HG03342 (cell line): ENCODE results near the gene MSTN.
A peak's percentile ranks its signal among the peaks of the same experiment; 100 is the strongest.

Experiments
- ATAC-seq: cut with Tn5 transposase; IDR thresholded peaks from one replicate; pipeline ENCODE4 v1.9.1; 2021; ENCODE audit warnings: mild to moderate bottlenecking, moderate library complexity; ENCODE audit not compliant: unreplicated experiment

Gene MSTN

GRCh38 chr2:190062601-190063000, at the start of gene MSTN:
Gene MSTN, minus strand, starts transcription at chr2:190062729. Its CDS starts 133 bp downstream, at chr2:190062596.
- ATAC-seq: no peak

DNA sequence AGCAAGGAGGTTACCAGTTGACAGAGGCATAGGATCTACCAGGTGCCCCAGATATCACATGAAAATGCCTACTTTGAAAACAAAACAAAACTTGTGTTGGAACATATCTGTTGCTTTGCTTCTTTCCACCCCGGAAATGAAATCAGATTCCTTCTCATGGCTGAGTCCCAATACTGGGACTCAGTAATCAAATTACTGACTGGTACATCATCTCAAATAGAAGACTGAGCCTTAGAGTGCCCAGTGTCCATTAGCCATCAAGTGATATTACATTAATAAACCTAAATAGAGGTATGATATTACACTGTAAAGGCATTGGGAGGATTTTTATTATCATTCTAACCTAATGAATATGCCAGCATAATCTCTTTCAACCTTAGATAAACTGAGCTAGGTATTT, 48.6 kb upstream of the MSTN start:
- no peak for ATAC-seq

DNA sequence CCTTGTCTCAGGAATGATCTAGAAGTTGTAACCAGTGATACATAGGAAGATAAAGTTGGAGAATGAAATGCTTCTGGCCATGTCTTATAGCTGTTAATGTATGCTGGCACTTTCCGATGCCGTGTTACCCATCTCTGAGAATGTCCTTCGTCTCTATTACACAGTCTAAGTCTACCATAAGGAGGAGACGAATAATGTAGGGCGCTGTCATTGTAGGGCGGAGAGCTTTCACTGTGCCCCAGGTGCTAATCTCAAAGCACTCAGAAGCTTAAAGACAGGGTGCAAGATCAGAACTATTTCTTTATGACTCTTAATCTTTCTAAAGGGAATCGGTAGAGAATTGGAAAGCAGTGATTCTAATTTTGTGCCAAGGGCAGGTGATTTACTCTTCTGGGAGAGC, 48.2 kb upstream of the MSTN start:
- no peak for ATAC-seq

DNA sequence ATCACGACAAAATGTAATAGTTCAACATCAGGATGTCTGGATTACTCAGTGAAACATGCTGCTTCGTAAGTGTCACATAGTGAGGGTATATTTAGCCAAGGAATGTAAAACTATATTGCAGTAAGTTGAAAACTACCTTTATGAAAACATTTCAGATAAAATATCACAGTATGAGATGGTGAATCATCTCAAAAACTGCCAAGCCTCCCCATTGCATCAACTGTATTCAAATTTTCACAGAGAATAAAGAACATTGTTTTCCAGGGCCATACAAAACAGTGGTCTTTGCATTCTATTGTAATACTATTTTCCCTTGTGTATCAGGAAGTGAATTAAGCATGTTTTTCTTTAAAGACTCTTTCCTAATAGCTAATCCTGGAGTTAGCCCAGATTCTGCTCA, 47.6 kb upstream of the MSTN start:
- no peak for ATAC-seq

GRCh38 chr2:190107409-190107808, 44.9 kb upstream of the MSTN start:
- ATAC-seq: no peak

GRCh38 chr2:190106783-190107182, 44.3 kb upstream of the MSTN start:
- ATAC-seq: no peak

DNA sequence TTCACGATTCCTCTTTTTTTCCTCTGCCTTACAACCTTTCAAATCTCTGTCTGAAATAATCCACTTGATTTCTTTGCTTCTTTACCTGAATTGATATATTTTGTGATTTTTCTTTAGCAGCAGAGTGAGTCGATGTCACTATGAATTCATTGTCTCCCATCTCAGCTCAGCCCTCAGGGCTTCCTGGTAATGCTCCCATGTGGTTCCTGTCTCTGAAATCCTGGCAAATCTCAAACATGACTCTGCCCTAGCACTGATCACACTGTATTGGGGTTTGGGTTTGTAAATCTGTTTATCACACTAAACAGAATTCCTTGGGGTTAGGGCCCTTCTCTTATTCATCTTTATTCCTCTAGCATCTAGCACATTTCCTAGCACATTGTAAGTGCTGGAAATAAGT, 43.0 kb upstream of the MSTN start:
- ATAC-seq: no peak

GRCh38 chr2:190103144-190103543, 40.6 kb upstream of the MSTN start:
- ATAC-seq: no peak

GRCh38 chr2:190099890-190100697, 37.6 kb upstream of the MSTN start:
- no peak for ATAC-seq

- no peak for ATAC-seq
Measured at GRCh38 chr2:190098851-190099250, 36.3 kb upstream of the MSTN start.

DNA sequence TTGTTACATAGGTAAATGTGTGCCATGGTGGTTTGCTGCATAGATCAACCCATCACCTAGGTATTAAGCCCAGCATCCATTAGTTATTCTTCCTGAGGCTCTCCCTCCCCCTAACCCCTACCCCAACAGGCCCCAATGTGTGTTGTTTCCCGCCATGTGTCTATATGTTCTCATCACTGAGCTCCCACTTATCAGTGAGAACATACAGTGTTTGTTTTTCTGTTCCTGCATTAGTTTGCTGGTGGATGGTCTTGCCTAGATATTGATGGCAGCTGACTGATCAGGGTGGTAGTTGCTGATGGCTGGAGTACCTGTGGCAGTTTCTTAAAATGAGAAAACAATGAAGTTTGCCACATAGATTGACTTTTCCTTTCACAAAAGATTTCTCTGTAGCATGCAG, 34.6 kb upstream of the MSTN start:
- ATAC-seq: no peak

DNA sequence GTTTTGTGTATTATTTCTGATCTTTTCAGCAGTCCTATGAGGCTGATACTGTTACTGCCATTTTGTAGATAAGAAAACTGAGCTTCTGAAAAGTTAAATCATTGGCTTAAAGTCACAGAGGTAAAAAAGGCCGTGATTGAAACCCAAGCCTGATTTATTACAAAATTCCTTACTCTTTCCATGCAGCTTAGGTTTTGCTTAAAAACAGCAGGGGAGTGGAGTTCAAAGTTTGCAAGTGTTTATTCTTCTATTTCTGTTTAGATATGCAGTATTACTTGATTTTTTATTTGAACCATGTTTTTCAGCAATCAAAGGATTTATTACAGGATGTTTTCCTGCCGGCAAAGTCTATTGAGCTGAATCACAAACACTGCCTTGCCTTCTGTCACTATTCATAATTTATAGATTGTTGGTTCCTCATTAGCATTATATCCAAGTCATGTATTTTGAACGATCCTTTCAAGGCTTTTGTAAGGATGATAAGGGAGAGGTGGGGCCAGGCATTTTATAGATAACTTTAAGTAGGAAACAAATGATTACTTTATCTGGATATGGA, 31.9 kb upstream of the MSTN start:
- no peak for ATAC-seq

GRCh38 chr2:190093793-190094192, 31.3 kb upstream of the MSTN start:
- ATAC-seq: no peak

- ATAC-seq: no peak
Measured at GRCh38 chr2:190090148-190090547, 27.6 kb upstream of the MSTN start.

GRCh38 chr2:190088917-190089316, 26.4 kb upstream of the MSTN start:
- ATAC-seq: peak; percentile 66

GRCh38 chr2:190084704-190085103, 22.2 kb upstream of the MSTN start:
- no peak for ATAC-seq

DNA sequence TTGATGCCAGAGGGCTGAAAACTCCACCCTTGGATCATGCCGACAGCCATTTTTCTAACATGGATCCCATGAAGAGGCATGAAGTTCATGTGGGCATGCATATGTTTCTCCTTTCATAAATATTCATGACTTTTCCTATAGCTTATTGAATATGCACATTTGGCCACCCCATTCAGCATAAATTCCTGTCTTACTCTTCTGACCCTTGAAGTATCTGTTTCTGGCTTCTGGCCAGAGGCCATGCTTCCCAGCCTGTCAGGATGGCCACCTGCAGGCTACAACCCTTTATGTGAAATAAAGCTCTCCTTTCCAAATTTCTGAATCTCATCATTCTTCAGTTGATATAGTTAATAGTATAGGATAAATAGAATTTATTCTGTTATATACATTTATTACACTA, 19.6 kb upstream of the MSTN start:
- no peak for ATAC-seq

DNA sequence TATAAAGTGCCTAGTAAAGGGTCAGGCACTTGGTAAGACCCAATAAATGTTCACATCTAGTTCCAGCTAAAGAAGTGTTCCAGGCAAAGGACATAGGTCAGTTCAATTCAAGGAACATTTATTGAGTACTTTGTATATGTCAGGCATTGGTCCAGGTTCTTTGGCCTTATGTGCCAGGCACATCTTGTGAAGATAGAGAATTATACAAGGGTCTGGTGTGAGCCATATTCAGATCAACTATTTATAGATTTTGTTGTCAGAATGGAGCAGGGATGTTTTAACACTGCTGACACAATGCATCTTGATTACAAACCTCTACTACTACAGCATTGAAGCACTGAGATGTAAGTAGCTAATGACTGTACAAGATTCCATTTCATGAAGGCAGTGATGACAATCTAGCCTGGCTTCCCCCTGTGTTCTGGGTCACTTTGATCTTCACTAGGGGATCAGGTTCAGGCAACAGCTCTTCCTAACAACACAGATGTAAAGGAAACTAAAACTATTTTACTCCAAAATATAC, 18.1 kb upstream of the MSTN start:
- no peak for ATAC-seq

GRCh38 chr2:190079160-190079559, 16.6 kb upstream of the MSTN start:
- ATAC-seq: no peak

DNA sequence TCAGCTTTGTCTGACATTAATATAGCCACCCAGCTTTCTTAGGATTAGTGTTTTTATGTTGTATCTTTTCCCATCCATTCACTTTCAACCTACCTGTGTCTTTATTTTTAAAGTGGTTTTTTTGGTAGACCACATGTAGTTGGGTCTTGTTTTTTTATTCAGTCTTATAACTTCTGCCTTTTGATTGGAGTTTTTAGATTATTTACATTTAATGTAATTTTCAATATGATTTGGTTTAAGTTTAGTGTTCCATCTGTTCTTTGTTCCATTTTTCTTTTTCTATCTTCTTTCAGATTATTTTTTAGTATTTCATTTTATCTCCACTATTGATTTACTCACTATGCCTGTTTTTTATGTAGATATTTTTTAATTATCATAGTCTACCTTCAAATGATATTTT, 13.1 kb upstream of the MSTN start:
- ATAC-seq: no peak

DNA sequence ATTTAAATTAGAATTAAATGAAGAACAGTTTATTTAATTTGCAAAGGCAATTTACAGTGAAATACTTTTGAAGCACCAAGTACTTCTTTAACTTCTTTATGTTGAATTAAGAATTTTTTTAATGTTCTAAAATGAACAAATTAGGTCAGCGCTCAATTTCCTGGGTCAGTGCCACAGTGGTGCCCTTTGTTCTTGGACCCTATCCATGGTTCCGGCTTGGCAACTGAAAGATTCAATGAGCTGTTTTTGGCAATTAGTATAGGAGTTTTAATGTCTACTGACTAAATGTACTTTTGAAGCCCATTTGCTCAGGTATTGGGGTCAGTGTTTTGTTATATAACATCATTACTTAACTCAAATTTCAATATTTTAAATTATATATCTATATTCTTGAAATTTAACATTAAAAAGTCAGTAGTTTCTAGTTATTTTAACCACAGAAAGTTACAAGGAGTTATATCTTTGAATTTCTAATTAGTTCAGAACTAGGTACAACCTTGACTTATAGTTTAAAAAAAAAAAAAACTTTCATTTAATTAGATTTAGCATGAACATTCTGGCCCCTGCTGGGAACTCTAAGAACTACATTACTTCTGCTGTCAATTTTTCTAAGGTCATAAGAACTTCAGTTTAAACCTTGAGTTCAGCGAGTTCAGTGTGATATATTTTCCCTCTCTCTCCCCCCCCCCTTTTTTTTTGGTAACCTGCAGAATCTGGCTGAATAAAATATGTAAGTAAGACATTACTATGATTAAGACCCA, 7.6 kb upstream of the MSTN start:
- ATAC-seq: no peak

GRCh38 chr2:190068764-190069163, 6.2 kb upstream of the MSTN start:
- no peak for ATAC-seq
